ENCODE data around the gene PCDH1. TPM values are rescaled to one million over a fixed set of nuclear protein-coding genes. Genes with fewer than 3 reads are reported as not detected.

PCDH1 gene
- total and polyA plus RNA-seq, 12 donors, result 3.7 to 16.8 (median 7.7) TPM

DNA sequence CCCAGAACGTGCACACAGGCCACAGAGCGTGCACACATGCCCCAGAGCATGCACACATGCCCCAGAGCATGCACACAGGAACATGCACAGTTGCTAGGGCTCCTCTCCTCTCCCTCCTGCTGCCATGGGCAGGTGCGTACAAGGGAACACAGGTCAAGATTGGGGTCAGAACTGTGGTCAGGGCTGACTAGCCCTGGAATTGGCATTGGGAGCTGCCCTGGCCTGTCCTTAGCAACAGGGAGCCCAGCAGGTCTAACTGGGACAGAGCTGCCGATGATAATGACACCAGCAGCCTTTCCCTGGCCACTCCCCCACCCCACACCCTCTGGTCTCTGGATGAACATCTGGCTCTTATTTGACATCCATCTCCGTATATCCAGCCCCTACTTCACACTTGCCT lies 8.0 kb downstream of the PCDH1 start:
- Histone ChIP-seq H3K4me3 (no peak overlapping the region), H3K36me3 (replicated peaks in 1 of 2) (no peaks in the 10 kb centered on the region), H3K27ac (no peak overlapping the region), H3K9me3 (replicated peaks in 1 of 3) (no peaks in the 10 kb centered on the region), H3K27me3 (no peaks in the 10 kb centered on the region), H3K4me1 (replicated peaks in 1 of 2) (no peaks in the 10 kb centered on the region)
- intact Hi-C loops (cut with DNase I), result no loop called here
- WGBS, 4 donors, result 67 to 80% (median 71%) methylated on average over 4 to 5 of the region's 5 CpGs
- DNase-seq, result peak in 1 of 7 donors; percentile 70
- no peak for TF ChIP-seq POLR2A (IDR thresholded peaks at IDR 0.05)
- TF ChIP-seq, protein P1, sequence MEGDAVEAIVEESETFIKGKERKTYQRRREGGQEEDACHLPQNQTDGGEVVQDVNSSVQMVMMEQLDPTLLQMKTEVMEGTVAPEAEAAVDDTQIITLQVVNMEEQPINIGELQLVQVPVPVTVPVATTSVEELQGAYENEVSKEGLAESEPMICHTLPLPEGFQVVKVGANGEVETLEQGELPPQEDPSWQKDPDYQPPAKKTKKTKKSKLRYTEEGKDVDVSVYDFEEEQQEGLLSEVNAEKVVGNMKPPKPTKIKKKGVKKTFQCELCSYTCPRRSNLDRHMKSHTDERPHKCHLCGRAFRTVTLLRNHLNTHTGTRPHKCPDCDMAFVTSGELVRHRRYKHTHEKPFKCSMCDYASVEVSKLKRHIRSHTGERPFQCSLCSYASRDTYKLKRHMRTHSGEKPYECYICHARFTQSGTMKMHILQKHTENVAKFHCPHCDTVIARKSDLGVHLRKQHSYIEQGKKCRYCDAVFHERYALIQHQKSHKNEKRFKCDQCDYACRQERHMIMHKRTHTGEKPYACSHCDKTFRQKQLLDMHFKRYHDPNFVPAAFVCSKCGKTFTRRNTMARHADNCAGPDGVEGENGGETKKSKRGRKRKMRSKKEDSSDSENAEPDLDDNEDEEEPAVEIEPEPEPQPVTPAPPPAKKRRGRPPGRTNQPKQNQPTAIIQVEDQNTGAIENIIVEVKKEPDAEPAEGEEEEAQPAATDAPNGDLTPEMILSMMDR (IDR thresholded peaks at IDR 0.05), result no peak

DNA sequence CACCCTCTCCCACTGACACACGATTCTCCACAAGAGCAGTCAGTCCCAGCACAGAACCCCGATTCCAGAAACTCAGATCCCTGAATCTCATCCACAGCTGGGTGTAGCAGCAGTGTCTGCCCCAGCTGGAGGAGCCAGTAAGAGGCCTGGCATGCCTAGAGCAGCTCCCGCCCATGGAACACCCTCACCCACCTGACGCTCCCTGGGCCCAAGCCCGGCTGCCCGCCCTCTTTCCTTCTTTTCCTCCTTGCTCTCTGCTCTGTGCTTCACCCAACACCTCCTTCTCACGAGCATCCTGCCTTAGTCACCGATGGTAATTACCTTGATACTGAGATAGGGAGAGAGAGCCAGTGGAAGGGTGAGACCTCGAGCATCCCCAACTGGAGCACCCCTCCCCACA lies 8.7 kb downstream of the PCDH1 start:
- Histone ChIP-seq H3K9me3 (replicated peaks in 1 of 3) (no peaks in the 10 kb centered on the region), H3K27me3 (no peaks in the 10 kb centered on the region), H3K27ac (no peak overlapping the region), H3K4me3 (no peak overlapping the region), H3K4me1 (replicated peaks in 1 of 2) (no peaks in the 10 kb centered on the region), H3K36me3 (replicated peaks in 1 of 2) (no peaks in the 10 kb centered on the region)
- intact Hi-C loops (cut with DNase I), result no loop called here
- DNase-seq, result peak in 1 of 7 donors; percentile 65
- 72 to 77% (median 75%) methylated on average over 7 to 9 of the region's 9 CpGs for WGBS, 4 donors
- TF ChIP-seq, protein P1 (IDR thresholded peaks at IDR 0.05), result no peak
- TF ChIP-seq POLR2A (IDR thresholded peaks at IDR 0.05), result no peak

DNA sequence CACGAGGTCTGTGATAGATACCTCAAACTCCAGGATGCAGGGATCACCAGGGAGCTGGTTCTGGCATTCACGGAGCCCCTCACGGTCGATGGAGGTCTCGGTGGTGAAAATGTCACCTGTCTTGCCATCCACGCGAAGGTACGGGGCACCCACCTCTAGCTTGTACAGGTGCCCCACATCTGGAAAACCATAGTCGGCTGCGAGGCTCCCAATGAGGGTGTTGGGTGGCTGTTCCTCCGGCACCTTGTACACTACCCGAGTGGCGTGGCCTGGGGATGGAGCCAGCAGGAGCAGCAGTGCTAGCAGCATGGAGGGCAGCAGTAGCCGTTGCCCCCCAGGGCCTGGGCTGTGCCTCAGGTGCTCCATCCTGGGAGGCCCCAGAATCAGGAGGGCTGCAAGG lies 9.2 kb downstream of the PCDH1 start:
- no peak overlapping the region for H3K4me3 ChIP-seq
- TF ChIP-seq, protein P1 (IDR thresholded peaks at IDR 0.05), result no peak
- no peak for TF ChIP-seq POLR2A (IDR thresholded peaks at IDR 0.05)
- 85 to 89% (median 89%) methylated on average over 14 of the region's 14 CpGs; no CpG with 5 or more reads in 1 of the 4 donors for WGBS, 4 donors
- no peaks in the 10 kb centered on the region for H3K36me3 ChIP-seq (replicated peaks in 1 of 2)
- no peak overlapping the region for H3K27ac ChIP-seq
- intact Hi-C loops (cut with DNase I), result no loop called here
- H3K27me3 ChIP-seq, result no peaks in the 10 kb centered on the region
- H3K4me1 ChIP-seq (replicated peaks in 1 of 2), result no peaks in the 10 kb centered on the region
- H3K9me3 ChIP-seq (replicated peaks in 1 of 3), result no peaks in the 10 kb centered on the region
- DNase-seq, result no peak

DNA sequence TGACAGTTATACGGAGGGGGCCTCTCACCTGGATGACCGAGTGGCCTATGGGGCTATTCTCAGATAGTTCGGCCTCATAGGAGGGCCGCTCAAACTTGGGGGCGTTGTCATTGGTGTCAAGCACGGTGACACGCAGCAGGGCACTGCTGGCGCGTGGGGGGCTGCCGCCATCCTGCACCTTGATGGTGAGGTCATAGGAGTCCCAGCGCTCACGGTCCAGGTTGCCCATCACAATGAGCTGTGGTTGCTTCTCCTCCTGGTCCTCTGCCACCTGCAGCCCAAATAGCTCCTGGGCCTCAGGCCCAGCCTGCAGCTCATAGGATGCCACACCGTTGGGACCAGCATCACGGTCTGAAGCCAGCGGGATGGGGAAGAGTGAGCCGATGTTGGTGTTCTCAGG lies 9.7 kb downstream of the PCDH1 start:
- H3K4me3 ChIP-seq, result no peak overlapping the region
- 93 to 96% (median 94%) methylated on average over 5 to 16 of the region's 16 CpGs for WGBS, 4 donors
- intact Hi-C loops (cut with DNase I), result no loop called here
- H3K36me3 ChIP-seq (replicated peaks in 1 of 2), result no peaks in the 10 kb centered on the region
- H3K27ac ChIP-seq, result no peak overlapping the region
- H3K27me3 ChIP-seq, result no peaks in the 10 kb centered on the region
- H3K4me1 ChIP-seq (replicated peaks in 1 of 2), result no peaks in the 10 kb centered on the region
- TF ChIP-seq POLR2A (IDR thresholded peaks at IDR 0.05), result no peak
- TF ChIP-seq, protein P1 (IDR thresholded peaks at IDR 0.05), result no peak
- H3K9me3 ChIP-seq (replicated peaks in 1 of 3), result no peaks in the 10 kb centered on the region
- no peak for DNase-seq
